DMS79 (cell line): ENCODE data around the gene ABCA10.
"Not testable (repeated sequence)": the region's sequence is repeated elsewhere in the genome, so short reads cannot be mapped to it uniquely, and the experiment has no call there.

Experiments used
- DNase-seq: peaks from one replicate; lab custom pipeline; 2025; lab: John Stamatoyannopoulos, UW

ABCA10 gene

DNA sequence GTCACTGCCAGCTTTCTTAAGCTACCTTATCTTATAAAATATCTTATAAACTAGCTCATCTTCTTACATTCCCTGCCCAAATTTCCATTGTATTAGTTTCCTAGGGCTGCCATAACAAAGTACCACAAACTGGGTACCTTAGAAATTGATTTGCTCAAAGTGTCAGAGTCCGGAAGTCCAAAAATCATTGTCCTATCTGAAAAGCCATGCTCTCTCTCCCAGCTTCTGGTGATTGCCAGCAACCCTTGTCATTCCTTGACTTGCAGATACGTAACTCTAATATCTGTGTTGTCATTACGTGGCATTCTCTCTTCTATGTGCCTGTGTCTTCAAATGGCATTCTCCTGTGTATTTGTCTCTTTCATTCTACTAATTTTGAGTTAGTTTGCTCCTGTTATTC is 2.3 kb upstream of the ABCA10 start:
- DNase-seq = no peak

- DNase-seq = no peak
Measured at GRCh38 chr17:69228018-69228417, 606 bp downstream of the ABCA10 start.

DNA sequence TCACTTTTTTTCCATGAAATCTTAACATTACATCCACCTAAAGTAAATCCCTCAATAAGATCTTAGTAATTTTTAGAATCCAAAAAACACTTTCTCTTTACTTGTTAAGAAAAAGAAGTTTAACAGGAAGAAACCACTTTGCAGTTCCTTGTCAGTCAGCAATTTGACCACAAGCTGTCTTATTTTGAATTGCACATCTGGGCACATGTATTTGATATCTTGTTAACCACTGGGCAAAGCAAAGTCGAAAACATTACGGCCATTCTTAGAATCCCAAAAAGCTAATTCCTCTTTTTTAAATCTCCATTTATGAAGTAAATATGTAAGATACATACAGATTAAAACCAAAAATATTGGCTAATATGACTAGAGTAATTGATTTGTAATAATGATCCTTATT is 1.1 kb downstream of the ABCA10 start:
- no peak for DNase-seq

DNA sequence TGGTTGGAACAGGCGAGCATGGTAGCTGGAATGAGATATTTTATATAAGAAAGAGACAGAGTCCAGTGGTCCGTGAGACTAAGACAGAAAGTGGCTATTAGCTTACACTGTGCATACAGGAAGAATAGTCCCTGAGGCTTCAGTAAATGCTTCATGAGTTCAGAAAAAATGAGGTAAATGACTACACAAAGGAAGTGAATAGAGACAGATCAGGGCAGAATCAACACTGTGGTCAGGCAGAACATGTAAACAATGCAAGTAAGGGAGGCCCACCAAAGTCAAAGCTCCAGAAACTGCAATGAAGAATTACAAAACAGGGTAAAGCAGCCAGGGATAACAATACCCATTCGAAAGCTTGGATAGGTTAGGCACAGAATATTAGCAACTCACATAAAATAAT is 4.8 kb downstream of the ABCA10 start:
- DNase-seq = no peak

DNA sequence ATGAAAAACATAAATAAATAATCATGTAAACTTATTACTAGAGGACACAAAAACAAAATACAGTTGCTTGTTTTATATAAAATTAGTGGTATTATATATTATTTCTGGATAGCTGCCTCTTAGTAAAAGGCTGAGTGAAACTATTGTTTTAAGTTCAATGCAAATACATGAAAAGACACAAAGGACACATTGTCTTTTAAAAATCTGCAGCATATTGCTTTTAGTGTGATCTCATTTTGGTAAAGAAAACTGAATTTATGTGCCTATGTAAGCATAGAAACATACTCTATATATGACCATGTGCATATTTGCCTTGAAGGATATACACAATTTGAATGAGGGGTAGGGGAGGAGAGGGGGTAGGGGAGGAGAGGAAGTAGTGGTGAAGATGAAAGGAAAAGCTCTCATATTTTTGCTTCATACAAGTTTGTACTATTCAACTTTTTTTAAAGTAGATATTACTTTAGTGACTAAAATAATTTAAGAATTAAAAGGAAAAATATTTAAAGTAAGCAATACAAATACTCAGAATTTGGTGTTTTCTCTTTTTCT is 5.8 kb downstream of the ABCA10 start:
- DNase-seq = no peak

- DNase-seq = no peak
Measured at GRCh38 chr17:69220098-69220497, 8.5 kb downstream of the ABCA10 start.

DNA sequence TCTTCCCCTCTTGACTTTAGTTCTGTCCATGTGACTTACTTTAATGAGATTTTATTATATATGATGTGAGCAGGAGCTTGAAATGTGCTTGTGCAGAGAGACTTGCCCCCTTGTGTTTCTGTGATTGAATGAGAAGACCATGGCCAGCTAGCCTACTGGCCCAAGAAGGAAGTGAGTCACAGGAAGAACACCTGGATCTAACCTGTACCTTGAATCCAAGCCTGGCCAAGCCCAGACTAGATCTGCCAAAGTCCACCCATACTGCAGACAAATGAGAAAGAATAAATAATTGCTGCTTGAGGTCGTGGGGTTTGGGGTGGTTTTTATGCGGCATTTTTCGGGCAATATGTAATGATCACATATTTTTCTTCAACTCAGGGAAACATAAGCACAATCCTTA is 9.6 kb downstream of the ABCA10 start:
- DNase-seq = no peak

GRCh38 chr17:69213059-69213813 is 15.4 kb downstream of the ABCA10 start:
- no peak for DNase-seq

GRCh38 chr17:69208640-69209039 is 20.0 kb downstream of the ABCA10 start:
- no peak for DNase-seq

- no peak for DNase-seq
Measured at GRCh38 chr17:69207151-69207550, 21.5 kb downstream of the ABCA10 start.

GRCh38 chr17:69198238-69198637 is 30.4 kb downstream of the ABCA10 start:
- no peak for DNase-seq

DNA sequence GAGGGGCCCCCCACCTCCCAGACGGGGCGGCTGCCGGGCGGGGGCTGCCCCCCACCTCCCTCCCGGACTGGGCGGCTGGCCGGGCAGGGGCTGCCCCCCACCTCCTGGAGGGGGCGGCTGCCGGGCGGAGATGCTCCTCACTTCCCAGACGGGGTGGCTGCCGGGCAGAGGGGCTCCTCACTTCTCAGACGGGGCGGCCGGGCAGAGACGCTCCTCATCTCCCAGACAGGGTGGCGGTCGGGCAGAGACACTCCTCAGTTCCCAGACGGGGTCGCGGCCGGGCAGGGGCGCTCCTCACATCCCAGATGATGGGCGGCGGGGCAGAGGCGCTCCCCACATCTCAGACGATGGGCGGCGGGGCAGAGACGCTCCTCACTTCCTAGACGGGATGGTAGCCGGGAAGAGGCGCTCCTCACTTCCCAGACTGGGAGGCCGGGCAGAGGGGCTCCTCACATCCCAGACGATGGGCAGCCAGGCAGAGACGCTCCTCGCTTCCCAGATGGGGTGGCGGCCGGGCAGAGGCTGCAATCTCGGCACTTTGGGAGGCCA is 32.4 kb downstream of the ABCA10 start:
- not testable (repeated sequence) for DNase-seq

- DNase-seq = no peak
Measured at GRCh38 chr17:69192754-69193153, 35.9 kb downstream of the ABCA10 start.

GRCh38 chr17:69188796-69189195 is 39.8 kb downstream of the ABCA10 start:
- DNase-seq = no peak

DNA sequence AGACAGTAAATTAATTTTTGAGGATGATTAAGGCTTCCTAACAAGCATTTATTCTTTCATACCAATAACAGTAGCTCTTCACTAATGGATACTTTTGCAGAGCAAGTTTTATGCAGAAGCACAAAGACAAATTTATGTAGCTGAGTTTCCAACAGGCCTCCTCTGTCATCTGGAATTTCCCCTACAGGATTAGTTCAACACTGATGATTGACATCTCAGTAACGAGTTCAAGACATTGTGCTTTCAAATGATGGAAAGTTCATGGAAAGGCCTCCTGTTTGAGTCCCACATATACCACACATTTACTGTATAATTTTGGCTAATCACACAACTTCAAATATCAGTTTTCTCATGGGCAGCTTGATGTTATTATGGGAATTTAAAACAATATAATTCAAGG is 40.6 kb downstream of the ABCA10 start:
- no peak for DNase-seq

- no peak for DNase-seq
Measured at GRCh38 chr17:69187294-69187693, 41.3 kb downstream of the ABCA10 start.

GRCh38 chr17:69179227-69179952 is 49.2 kb downstream of the ABCA10 start:
- no peak for DNase-seq

GRCh38 chr17:69176457-69176795 is 52.2 kb downstream of the ABCA10 start:
- DNase-seq = no peak

DNA sequence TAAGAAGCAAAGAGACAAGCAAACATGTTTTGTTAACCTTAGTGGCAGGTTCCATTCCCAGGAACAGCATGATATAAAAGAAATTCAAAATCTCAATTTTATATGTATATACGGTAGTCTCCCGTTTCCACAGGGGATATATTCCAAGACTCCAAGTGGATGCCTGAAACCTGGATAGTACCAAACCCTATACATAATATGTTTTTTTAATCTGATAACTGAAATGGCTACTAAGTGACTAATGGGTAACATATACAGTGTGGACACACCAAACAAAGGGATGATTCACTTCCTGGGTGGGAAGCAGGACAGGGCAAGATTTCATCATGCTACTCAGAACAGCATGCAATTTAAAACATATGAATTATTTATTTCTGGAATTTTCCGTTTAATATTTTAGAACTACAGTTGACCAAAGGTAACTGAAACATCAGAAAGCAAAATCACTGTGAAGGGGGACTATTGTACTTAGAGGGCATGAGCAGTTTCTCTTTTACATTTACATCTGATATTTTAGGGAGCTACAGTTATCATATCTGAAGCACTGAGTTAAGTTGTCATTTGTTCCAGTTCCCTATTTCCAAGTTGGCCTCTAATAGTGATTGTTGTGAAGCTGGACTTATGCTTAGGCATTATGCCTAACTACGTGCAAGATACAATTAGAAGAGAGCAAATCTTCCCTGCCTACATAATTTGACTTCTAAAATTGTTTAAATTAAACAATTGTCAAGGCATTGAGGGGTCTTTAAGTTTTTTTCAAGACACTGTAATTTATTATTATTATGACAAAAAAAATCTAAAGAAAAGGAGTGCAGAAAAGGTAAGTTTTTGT is 52.8 kb downstream of the ABCA10 start:
- DNase-seq = no peak

GRCh38 chr17:69175262-69175624 is 53.4 kb downstream of the ABCA10 start:
- DNase-seq = no peak

DNA sequence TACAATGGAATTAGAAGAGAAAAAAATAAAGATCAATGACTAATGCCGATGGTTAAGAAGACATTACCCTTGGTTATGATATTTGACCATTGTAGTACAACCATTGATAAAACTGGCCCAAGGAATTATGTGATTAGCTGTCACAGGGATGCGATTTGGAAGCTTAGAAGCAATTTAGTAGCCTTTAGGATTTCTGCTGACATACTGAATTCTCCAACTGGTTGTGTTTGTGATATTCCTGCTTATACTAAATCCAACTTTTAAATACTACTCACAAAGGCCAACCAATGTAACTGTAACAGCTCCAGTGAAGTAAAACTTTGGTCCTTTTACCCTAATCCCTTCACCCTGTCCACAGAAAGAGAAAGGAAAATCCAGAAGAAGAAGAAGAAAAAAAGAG is 55.5 kb downstream of the ABCA10 start:
- no peak for DNase-seq

GRCh38 chr17:69170377-69170776 is 58.2 kb downstream of the ABCA10 start:
- DNase-seq = no peak
